Measurements from ENCODE around the gene FARS2.

DNA sequence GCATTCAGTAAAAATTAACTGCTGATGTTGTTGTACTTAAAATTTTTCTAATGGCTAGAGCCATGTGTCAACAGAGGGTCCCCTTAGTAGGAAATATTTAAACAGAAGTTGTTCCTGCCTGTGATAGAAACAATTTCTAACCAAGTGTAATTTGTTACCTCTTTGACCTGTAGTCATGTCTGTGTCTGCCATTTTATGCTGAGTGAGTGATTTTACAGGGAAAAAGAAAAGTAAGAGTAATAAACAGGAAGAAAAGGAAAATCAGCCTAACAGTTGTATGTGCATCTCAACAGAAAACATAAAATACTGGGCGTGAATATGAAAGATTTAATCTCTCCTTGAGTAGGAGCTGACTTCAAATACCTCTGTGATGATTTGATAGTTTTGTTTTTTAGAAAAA is 172.0 kb downstream of the FARS2 start:
- TF ChIP-seq CTCF (IDR thresholded peaks at IDR 0.05; ENCODE audit: poor library complexity, severe bottlenecking), result no peak
- no peak for TF ChIP-seq TAF1 (IDR thresholded peaks at IDR 0.05; ENCODE audit: low read depth)
- TF ChIP-seq EZH2 (IDR thresholded peaks at IDR 0.05; ENCODE audit: borderline replicate concordance, insufficient read depth, low read length, poor library complexity, severe bottlenecking), result no peak
- TF ChIP-seq EP300 (conservative IDR thresholded peaks at IDR 0.05; ENCODE audit: poor library complexity, severe bottlenecking), result no peak
- no peak for TF ChIP-seq POLR2AphosphoS5 (IDR thresholded peaks at IDR 0.05)
